Measurements from ENCODE around the gene SLC7A8.
"Not testable (repeated sequence)": the region's sequence is repeated elsewhere in the genome, so short reads cannot be mapped to it uniquely, and the experiment has no call there.

SLC7A8 gene

DNA sequence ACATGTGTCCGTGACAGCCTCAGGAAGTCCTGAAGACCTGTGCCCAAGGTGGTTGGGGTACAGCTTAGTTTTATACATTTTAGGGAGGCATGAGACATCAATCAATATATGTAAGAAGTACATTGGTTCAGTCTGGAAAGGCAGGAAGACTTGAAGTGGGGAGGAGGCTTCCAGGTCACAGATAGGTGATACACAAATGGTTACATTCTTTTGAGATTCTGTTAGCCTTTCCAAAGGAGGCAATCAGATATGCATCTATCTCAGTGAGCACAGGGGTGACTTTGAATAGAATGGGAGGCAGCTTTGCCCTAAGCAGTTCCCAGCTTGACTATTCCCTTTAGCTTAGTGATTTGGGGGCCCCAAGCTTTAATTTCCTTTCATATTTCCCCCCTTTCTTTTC, 15.7 kb upstream of the SLC7A8 start:
- not testable (repeated sequence) for H3K27me3 Mint-ChIP-seq; H3K9me3 Mint-ChIP-seq; H3K36me3 Mint-ChIP-seq; H3K4me1 Mint-ChIP-seq; H3K4me3 Mint-ChIP-seq; ATAC-seq (ENCODE audit: low read depth); DNase-seq (ENCODE audit: low spot score in 2 of 2); H3K27ac Mint-ChIP-seq

GRCh38 chr14:23196487-23196886, 13.0 kb upstream of the SLC7A8 start:
- not testable (repeated sequence) for H3K27ac Mint-ChIP-seq; ATAC-seq (ENCODE audit: low read depth); H3K9me3 Mint-ChIP-seq; DNase-seq (ENCODE audit: low spot score in 2 of 2); H3K4me3 Mint-ChIP-seq; H3K36me3 Mint-ChIP-seq; H3K27me3 Mint-ChIP-seq; H3K4me1 Mint-ChIP-seq

DNA sequence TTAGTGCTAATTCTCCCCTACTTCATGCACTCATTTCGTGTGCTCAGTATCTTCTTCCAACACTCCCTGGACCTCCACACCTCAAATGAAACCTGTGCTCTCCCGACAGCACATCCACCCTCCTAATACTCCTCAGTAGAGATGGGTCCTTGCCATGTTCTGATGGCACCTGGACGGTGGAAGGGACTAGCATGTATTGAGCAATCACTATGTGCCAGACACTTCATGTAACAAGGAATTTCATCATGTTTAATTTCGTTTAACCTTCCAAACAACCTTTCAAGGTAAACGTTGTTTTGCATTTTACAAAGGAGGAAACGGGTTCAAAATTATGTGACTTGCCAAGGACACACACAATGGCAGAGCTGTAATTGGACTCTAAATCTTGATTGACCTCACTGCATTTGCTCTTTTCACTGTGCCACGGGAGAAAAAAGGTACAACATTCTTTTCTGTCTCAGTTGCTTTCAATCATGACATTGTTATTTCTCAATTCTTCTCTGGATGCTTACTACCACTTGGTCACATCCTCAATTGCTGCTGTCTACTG, 12.2 kb upstream of the SLC7A8 start:
- no peaks in the 10 kb centered on the region for H3K9me3 Mint-ChIP-seq
- no peaks in the 10 kb centered on the region for H3K36me3 Mint-ChIP-seq
- ATAC-seq (ENCODE audit: low read depth): no peak
- H3K4me1 Mint-ChIP-seq: no peaks in the 10 kb centered on the region
- no peak overlapping the region for H3K27ac Mint-ChIP-seq
- no peak for DNase-seq (ENCODE audit: low spot score in 2 of 2)
- H3K27me3 Mint-ChIP-seq: peaks cover 3% of the 10 kb centered on the region
- H3K4me3 Mint-ChIP-seq: no peak overlapping the region

DNA sequence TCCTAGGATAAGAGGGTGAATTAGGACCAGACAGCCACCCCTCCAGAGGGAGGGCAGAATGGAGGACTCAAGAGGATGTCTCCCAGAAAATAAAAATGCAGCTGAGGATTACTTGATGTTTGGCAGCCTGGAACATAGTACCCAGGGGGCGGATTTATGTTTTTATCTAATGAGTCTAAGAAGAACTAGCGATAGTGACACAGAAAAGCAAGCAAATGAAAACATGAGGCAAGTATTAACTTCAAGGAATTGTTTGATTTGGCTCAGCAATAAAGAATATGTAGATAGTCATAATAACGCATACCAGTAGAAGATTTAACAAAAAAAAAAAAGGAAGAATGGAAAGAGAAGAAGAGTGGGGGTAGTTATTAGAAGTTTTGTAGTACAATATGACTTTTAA, 10.0 kb upstream of the SLC7A8 start:
- DNase-seq (ENCODE audit: low spot score in 2 of 2) (no peak), ATAC-seq (ENCODE audit: low read depth) (no peak)
- Mint-ChIP-seq H3K27me3 (peaks cover 3% of the 10 kb centered on the region), H3K27ac (no peak overlapping the region), H3K36me3 (no peaks in the 10 kb centered on the region), H3K4me1 (no peaks in the 10 kb centered on the region), H3K9me3 (no peaks in the 10 kb centered on the region), H3K4me3 (no peak overlapping the region)

GRCh38 chr14:23187925-23188324, 4.5 kb upstream of the SLC7A8 start:
- H3K36me3 Mint-ChIP-seq: no peaks in the 10 kb centered on the region
- H3K27me3 Mint-ChIP-seq: no peaks in the 10 kb centered on the region
- H3K4me3 Mint-ChIP-seq: no peak overlapping the region
- DNase-seq (ENCODE audit: low spot score in 2 of 2) (no peak), ATAC-seq (ENCODE audit: low read depth) (no peak)
- no peaks in the 10 kb centered on the region for H3K9me3 Mint-ChIP-seq
- no peak overlapping the region for H3K27ac Mint-ChIP-seq
- H3K4me1 Mint-ChIP-seq: peaks cover 3% of the 10 kb centered on the region

GRCh38 chr14:23186913-23187654, 3.6 kb upstream of the SLC7A8 start:
- H3K9me3 Mint-ChIP-seq: no peaks in the 10 kb centered on the region
- peaks cover 3% of the 10 kb centered on the region for H3K4me1 Mint-ChIP-seq
- no peak overlapping the region for H3K27ac Mint-ChIP-seq
- H3K4me3 Mint-ChIP-seq: no peak overlapping the region
- peak; percentile 43 for ATAC-seq (ENCODE audit: low read depth)
- DNase-seq (ENCODE audit: low spot score in 2 of 2): peak in 1 of 2 donors; percentile 17
- no peaks in the 10 kb centered on the region for H3K36me3 Mint-ChIP-seq
- no peaks in the 10 kb centered on the region for H3K27me3 Mint-ChIP-seq

GRCh38 chr14:23185063-23185462, 1.6 kb upstream of the SLC7A8 start:
- H3K9me3 Mint-ChIP-seq: no peaks in the 10 kb centered on the region
- H3K27ac Mint-ChIP-seq: no peak overlapping the region
- H3K4me1 Mint-ChIP-seq: peaks cover 5% of the 10 kb centered on the region
- no peak overlapping the region for H3K4me3 Mint-ChIP-seq
- peaks cover 3% of the 10 kb centered on the region for H3K27me3 Mint-ChIP-seq
- H3K36me3 Mint-ChIP-seq: no peaks in the 10 kb centered on the region
- no peak for ATAC-seq (ENCODE audit: low read depth)
- no peak for DNase-seq (ENCODE audit: low spot score in 2 of 2)

DNA sequence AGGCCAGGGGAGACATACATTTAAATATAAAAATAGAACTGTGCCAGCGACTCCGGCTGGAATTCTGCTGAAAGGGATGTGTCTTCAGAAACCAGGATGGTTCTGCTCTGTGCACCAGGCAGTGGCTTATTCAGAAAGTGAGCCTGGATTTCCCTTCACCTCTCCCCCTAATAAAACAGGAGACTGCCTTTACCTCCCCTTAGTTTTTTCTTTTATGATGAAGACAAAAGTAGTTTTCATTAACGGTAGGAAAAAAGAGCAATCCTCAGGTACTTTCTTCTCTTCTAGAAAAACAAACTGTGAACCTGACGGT, 346 bp downstream of the SLC7A8 start:
- H3K4me1 Mint-ChIP-seq: peaks cover 5% of the 10 kb centered on the region

GRCh38 chr14:23182372-23183157, 895 bp downstream of the SLC7A8 start:
- ATAC-seq (ENCODE audit: low read depth) (peak; percentile 82), DNase-seq (ENCODE audit: low spot score in 2 of 2) (peak; percentile 11 to 26)
- peaks cover 6% of the 10 kb centered on the region for H3K27me3 Mint-ChIP-seq
- peaks cover 5% of the 10 kb centered on the region for H3K4me1 Mint-ChIP-seq
- no peaks in the 10 kb centered on the region for H3K36me3 Mint-ChIP-seq
- H3K4me3 Mint-ChIP-seq: no peak overlapping the region
- H3K9me3 Mint-ChIP-seq: no peaks in the 10 kb centered on the region
- no peak overlapping the region for H3K27ac Mint-ChIP-seq

More for the DNA sequence above, 346 bp downstream of the SLC7A8 start:
- Mint-ChIP-seq H3K27ac (no peak overlapping the region), H3K9me3 (no peaks in the 10 kb centered on the region), H3K27me3 (peaks cover 6% of the 10 kb centered on the region), H3K4me3 (no peak overlapping the region), H3K36me3 (no peaks in the 10 kb centered on the region)
- ATAC-seq (ENCODE audit: low read depth): peak; percentile 18
- DNase-seq (ENCODE audit: low spot score in 2 of 2): no peak

DNA sequence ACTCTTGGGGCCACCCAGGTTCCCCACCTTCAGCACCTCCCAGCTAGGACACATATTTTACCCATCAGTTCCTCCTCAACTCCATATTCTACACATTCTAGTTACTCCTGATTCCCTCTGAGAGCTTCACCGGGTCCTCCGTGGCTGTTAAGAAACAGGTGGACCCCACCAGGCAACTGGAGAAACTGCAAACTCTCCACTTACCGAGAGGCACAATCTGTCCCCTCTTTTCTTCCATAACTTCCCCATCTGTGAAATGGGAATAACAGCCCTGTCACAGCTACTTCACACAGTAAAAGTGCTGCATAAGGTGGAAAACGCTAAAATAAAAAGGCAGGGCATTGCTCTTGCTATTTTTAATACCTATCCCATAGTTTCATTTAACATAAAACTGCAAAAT, 1.5 kb downstream of the SLC7A8 start:
- Mint-ChIP-seq H3K9me3 (no peaks in the 10 kb centered on the region), H3K4me3 (peak overlapping the region; percentile 21), H3K27ac (no peak overlapping the region), H3K36me3 (no peaks in the 10 kb centered on the region), H3K27me3 (peaks cover 6% of the 10 kb centered on the region), H3K4me1 (peaks cover 5% of the 10 kb centered on the region)
- ATAC-seq (ENCODE audit: low read depth) (no peak), DNase-seq (ENCODE audit: low spot score in 2 of 2) (no peak)

DNA sequence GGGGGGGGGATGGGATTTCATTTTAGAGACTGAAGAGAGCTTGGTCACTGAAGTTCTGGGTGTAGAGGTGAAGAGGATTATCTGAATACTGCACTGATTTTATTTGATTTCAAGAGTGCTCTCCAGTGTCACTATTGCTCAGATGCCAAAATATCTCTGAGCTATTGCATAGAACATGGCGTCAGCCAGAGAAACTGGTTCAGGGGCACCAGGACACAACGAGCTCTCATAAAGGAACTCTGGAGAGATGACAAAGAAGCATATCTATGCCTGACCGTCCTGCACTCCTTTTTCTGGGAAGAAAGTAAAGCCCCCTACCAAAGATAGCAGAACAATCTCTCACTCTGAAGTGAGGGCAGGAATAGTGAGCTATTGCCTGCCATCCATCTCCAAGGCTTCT, 2.0 kb downstream of the SLC7A8 start:
- Mint-ChIP-seq H3K9me3 (no peaks in the 10 kb centered on the region), H3K4me3 (no peak overlapping the region), H3K27ac (no peak overlapping the region), H3K36me3 (no peaks in the 10 kb centered on the region), H3K4me1 (peaks cover 5% of the 10 kb centered on the region), H3K27me3 (peaks cover 6% of the 10 kb centered on the region)
- ATAC-seq (ENCODE audit: low read depth): no peak
- DNase-seq (ENCODE audit: low spot score in 2 of 2): no peak

GRCh38 chr14:23177181-23177580, 6.3 kb downstream of the SLC7A8 start:
- peaks cover 7% of the 10 kb centered on the region for H3K4me1 Mint-ChIP-seq
- H3K9me3 Mint-ChIP-seq: no peaks in the 10 kb centered on the region
- ATAC-seq (ENCODE audit: low read depth) (no peak), DNase-seq (ENCODE audit: low spot score in 2 of 2) (no peak)
- H3K27ac Mint-ChIP-seq: no peak overlapping the region
- peaks cover 6% of the 10 kb centered on the region for H3K27me3 Mint-ChIP-seq
- no peak overlapping the region for H3K4me3 Mint-ChIP-seq
- no peaks in the 10 kb centered on the region for H3K36me3 Mint-ChIP-seq

DNA sequence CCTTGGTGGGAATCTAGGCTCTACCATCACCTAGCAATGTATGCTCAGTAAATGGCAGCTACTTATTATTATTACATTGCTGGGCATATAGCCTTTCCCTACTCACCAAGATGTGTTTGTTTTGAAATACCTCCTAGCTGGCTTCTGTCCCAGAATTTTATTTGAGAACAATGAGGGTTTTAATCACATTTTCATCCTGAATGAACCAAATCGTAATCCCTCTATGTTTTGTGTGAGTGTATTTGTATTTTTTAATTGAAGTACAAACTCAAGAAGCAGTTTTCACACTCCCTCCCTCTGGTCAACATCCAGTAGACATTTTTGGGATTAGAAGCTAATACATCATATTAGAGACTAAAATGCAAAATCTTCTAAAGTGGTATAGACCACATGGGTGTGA, 7.6 kb downstream of the SLC7A8 start:
- Mint-ChIP-seq H3K36me3 (no peaks in the 10 kb centered on the region), H3K27ac (no peak overlapping the region), H3K4me1 (peaks cover 4% of the 10 kb centered on the region), H3K9me3 (no peaks in the 10 kb centered on the region), H3K4me3 (no peak overlapping the region), H3K27me3 (peaks cover 3% of the 10 kb centered on the region)
- no peak for ATAC-seq (ENCODE audit: low read depth)
- DNase-seq (ENCODE audit: low spot score in 2 of 2): no peak

DNA sequence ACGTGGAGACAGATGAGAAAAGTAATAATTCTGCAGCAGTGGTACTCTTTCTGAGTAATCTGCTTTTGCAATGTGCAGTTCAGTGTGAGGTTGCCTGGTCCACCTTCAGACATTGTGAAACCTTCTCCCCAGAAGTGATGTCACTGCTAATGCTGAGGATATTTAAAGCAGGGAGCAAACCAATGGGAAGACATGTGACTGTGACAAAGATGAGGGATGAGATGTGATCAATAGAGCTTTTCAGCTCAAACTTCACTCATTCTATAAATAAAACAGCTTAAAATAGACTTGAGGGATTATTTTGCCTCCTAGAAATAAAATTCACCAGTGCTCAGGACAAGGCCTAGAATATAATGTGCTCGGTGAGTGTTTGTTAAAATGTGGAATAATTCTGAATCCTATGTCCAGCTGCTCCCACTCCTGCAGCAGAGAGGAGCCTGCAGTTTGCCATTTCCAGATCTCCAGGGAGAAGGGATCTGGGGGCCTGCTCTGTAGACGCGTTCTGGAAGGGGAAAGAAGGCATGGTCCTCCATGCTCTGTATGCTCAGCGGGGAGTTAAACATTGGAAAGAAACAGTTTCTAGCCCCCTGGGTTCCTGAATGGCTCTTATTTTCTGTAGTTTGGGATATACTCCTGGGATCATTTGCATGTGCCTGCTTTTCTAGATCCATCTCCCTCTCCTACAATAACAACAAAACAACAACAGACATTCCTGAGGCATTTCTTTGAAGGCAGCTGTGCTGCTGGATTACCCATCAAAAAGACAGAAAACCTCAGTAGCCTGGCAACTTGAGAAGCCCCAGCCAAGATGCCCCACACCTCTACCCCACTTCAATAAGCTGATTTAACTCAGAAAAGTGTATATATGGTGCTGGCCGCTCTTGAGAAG, 8.9 kb downstream of the SLC7A8 start:
- H3K36me3 Mint-ChIP-seq: no peaks in the 10 kb centered on the region
- H3K27ac Mint-ChIP-seq: no peak overlapping the region
- H3K4me3 Mint-ChIP-seq: no peak overlapping the region
- H3K9me3 Mint-ChIP-seq: no peaks in the 10 kb centered on the region
- peaks cover 3% of the 10 kb centered on the region for H3K27me3 Mint-ChIP-seq
- DNase-seq (ENCODE audit: low spot score in 2 of 2) (no peak), ATAC-seq (ENCODE audit: low read depth) (no peak)
- H3K4me1 Mint-ChIP-seq: peaks cover 6% of the 10 kb centered on the region

Data from memory B cell (primary cell).